ENCODE measurements around the gene PBX2. TPM values are rescaled to one million over a fixed set of nuclear protein-coding genes. Genes with fewer than 3 reads are reported as not detected.
A peak's percentile ranks its signal among the peaks of the same experiment; 100 is the strongest.
"Not testable (repeated sequence)": the region's sequence is repeated elsewhere in the genome, so short reads cannot be mapped to it uniquely, and the experiment has no call there.

The PBX2 gene
- total RNA-seq, 1 experiment from 2014 or later, result 23.1 TPM

DNA sequence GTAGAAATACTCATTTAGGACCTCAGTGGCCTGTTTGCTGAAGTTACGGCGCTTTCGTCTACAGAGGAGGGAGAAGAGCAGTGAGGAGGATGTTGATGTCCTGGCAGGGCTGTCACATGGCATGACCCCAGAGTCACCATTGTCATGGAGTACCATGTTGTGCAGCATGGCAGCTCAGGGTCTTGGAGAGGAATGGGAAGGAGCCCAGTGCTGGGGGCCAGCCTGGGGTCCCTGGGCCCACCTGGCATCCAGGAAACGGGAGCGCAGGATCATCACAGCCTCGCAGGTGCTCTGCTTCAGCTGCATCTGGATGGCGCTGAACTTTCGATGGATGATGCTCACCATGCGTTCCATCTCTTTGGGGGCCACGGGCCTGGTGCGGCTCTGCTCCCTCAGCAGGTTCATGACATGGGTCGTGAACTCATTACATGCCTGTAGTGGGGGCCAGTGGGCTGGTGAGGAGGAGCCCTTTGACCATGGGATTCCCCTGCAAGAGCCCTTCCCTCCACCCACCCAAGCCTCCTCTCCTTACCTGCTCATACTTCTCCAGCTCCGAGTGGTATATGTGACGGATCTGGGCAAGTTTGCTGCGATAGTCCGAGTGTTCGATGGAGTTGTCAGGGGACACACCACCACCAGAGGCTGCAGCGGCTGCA is 2.1 kb downstream of the PBX2 start:
- not testable (repeated sequence) for DNase-seq (ENCODE audit: low read depth)

DNA sequence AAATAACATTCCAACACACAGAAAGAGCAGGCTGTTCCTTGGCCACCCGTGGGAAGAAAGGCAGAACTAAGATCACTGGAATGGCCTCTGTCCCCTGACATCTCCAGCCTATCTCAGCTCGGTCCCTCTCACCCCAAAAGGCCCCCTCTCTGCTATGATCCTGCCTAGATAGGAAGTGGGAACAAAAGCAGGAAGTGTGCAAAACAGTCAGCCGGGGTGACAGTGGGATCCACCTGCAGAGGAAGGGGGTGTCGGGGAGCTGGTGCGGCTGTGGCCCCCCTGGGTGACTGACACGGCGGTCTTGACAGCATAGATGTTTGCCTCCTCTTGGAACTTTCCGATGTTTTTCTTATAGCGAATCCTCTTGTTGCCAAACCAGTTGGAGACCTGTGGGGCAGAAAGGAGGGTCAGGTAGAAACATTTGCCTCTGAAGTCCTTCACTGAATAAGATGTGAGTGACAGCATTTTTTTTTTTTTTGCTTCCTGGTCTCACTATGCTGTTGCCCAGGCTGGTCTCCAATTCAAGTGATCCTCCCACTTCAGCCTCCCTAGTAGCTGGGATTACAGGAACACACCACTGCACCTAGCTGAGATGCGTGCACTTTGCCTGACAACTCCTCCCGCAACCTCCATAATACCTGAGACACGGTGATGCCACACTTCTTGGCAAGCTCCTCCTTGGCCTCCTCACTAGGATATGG is 2.8 kb downstream of the PBX2 start:
- no peak for DNase-seq (ENCODE audit: low read depth)

DNA sequence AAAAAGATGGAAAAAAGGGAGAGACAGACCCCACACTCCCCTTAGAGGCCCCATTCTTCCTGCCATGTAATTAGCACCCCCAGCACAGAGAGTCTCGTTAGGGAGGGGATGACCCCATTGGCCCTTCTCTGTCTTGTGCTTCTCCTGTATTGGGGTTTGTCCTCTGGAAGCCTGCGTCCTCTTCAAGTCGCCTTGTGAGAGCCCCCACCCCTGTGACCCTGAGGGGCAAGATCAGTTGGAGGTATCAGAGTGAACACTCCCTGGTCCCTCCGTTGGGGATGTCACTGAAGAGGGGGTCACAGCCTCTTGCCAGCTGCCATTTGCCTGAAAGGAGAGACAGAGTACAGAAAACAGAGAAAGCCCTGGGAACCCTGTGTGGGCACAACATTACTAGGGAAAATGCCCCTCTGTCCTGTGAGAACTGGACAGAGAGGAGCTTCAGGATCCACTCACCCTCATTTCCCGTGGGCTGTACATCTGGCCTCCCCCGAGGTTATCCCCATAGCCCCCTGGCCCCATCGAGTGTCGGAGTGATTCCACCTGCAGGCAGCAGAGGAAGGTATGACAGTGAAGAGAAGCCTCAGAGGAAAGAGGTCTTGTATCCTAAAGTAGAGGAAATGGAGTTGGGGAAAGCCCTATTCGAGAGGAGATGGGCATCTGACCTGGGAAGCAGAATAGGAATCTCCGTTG is 3.7 kb downstream of the PBX2 start:
- not testable (repeated sequence) for DNase-seq (ENCODE audit: low read depth)

DNA sequence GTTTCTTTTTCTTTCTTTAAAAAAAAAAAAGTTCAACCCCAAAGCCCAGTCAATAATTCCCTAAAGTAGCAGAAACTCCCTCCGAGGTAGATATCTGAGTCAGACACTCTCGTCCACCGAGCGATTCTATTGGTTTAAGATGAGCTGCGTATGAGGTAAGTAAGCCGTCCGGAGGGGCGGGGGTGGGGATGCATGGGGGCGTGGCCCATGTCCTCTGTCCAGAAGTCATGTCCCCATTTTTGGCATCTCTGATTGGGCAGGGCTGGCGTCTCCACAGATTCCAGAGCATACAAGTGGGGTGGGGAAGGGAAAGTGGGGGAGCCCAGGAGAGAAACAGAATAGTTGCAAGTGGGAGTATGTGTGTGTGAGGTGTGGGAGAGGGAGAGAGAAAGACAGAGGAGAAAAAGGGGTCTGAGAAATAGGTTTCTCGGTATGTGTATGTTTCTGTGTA is 4.3 kb downstream of the PBX2 start:
- peak; percentile 88 for DNase-seq (ENCODE audit: low read depth)

DNA sequence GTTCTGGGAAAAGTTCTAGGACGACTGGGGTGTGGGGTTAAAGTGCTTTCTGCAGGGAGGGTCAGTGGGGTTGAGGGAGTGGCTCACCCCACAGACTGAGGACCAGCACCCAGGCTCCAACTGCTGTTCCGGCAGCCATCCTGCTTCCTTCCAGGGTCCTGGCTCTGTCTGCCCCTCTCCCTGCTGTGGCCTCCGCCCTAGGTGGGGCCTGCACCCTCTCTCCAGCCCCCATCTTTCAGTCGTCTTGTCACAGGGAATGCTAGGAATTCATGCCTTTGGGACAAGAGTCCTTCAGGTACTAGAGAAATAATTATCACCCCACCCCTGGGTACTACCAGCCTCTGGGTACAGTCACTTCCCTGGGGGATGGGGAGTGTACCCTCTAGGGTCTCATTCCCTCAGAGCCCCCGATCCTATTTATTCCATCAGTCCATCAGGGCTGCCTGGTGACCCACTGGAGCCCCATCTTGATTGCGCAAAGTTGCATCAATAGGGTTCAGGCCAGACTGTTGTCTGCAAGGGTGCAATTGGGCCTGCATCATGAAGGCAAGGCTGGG is 5.8 kb downstream of the PBX2 start, which contains the start of gene AGER:
AGER (minus strand) TSS at position 170 of the 557 bp plus-strand sequence; CDS start at position 139, 31 bp downstream.
- DNase-seq (ENCODE audit: low read depth), result no peak

DNA sequence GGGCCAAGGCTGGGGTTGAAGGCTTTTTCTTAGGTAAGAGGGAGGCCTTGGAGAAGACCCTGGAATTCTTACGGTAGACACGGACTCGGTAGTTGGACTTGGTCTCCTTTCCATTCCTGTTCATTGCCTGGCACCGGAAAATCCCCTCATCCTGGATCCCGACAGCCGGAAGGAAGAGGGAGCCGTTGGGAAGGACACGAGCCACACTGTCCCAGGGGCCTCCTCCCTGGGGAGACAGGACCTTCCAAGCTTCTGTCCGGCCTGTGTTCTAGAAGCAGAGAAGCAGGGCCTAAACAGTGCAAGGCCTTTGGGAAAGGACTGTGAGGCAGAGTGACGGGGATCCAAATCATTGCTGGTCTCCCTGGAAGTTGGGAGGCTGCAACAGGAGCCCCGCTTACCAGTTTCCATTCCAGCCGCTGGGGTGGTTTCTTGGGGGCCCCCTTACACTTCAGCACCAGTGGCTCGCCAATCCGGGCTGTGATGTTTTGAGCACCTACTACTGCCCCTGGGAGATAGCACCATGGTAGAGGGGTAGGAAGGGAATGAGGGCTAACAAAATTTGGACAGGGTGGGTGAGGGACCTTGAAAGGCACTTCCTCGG is 6.4 kb downstream of the PBX2 start:
- no peak for DNase-seq (ENCODE audit: low read depth)

DNA sequence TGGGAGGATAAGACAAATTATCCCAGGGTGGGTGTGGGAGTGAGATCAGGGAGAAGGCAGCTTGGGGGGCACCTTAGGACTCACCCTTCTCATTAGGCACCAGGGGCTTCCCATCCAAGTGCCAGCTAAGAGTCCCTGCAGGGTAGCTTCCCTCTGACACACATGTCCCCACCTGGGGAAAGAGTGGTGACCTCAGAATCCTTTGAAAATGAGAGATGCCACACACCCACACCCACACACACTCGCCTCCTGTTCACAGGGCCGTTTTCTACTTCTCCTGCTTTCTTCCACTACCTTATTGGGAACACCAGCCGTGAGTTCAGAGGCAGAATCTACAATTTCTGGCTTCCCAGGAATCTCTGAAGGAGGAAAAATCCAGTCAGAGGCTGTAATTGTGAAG is 7.0 kb downstream of the PBX2 start:
- DNase-seq (ENCODE audit: low read depth), result no peak

DNA sequence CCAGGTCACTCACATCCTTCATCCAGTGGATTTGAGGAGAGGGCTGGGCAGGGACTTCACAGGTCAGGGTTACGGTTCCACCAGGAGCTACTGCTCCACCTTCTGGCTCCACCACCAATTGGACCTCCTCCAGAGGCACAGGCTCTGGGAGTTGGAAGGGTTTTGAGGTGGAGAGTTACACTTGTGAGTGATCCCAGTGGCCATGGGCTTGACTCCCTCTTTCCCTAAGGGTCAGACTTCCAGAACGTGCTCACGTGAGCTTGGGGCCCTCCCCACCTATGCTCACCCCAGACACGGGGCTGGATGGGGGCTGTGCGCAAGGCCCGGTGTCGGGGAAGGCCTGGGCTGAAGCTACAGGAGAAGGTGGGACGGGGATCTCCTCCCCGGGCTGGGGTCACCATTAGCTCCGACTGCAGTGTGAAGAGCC is 7.4 kb downstream of the PBX2 start:
- no peak for DNase-seq (ENCODE audit: low read depth)

DNA sequence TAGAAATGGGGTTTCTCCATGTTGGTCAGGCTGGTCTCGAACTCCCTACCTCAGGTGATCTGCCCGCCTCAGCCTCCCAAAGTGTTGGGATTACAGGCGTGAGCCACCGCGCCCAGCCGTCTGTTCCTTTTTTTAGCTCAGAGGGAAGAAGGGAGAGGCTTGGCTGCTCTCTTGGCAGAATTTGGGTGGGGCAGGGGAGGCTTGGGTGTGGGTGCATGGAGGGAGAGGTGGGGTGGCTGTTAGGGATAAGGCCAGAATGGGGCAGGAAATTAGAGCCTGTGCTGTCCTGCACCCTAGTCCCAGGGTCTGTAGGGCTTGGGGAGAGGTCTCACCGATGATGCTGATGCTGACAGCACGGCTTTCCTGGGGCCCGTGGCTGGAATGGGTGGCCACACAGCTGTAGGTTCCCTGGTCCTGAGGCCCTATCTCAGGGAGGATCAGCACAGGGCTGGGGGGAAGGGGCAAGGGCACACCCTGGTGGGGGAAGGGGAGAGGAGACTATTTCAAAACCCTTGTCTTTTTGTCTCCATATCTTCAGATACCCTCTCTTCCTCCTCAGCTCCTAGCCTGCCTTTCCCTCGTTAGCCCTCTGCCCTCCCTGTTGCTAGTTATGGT is 8.0 kb downstream of the PBX2 start:
- DNase-seq (ENCODE audit: low read depth), result no peak

DNA sequence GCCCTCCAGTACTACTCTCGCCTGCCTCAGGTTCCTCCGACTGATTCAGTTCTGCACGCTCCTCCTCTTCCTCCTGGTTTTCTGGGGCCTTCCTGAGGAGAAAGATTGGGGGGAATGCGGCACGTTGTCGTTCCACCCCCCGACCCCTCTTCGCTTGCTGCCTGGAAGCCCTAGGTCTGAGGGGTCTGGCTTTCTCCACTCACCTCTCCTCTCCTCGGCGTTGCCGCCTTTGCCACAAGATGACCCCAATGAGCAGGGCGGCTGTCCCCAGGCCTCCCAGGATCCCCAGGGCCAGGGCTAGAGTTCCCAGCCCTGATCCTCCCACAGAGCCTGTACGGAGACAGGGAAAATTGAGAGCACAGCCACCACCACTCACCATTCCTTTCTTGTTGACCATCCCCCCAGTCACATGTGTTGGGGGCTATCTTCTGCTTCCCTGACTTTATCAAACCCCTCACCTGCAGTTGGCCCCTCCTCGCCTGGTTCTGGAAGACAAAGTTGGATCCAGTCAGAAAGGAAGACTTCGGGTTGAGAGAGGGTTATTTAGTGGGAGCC is 8.8 kb downstream of the PBX2 start:
- DNase-seq (ENCODE audit: low read depth), result no peak

DNA sequence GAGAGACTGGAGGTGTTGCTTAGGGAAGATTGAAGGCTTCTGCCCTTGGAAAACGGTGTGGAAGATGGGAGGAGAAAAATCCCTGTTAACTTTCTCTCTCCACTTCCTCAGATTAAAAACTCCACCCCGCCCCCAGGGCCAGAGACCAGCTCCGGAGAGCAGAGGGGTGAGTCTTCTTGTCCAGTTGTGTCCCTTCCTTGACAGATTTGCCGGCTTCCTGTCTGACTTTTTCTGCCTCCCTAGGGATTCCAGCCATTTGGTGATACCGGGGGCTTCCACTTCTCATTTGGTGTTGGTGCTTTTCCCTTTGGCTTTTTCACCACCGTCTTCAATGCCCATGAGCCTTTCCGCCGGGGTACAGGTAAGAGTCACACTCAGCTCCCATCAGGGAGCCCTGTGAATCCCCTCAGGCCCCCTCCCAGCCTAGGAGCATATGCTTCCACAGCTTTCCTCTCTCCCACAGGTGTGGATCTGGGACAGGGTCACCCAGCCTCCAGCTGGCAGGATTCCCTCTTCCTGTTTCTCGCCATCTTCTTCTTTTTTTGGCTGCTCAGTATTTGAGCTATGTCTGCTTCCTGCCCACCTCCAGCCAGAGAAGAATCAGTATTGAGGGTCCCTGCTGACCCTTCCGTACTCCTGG is 10.1 kb downstream of the PBX2 start:
- no peak for DNase-seq (ENCODE audit: low read depth)

DNA sequence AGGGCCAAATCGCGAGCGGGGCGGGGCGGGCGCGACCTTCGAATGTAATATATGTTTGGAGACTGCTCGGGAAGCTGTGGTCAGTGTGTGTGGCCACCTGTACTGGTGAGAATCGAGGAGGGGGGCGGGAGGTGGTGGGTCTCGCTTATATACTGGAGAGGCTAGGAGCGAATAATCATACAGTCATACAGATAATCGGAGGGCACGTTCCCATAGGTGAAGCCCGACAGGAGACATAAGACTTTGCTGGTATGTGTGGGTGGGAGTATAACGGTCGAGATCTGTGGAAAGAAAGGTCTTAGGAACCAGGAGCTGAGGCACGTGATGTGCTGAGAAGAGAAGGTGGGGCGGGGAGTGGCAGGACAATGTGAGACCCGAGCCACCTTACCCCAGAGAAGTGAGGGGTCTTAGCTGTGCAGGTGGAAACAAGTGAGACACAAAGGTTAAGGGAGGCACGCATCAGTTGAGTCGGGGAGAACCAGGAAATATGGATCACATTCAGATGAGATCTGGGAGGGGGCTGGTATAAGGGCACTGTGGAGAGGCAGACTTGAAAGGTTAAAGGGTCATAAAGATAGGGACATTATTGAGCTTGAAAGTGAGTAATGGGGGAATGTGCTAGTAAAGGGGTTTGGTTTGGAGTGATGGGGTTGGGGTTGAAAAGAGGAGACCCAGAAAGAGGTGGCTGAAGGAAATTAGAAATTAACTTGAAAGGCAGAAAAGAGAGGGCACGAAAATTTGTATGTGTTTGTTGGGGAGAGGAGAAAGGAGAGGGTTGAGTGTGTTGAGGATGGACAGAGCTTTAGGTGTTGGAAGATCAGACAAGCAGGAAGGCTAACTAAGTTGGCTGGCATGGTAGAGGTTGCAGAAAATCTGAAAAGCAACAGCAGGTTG is 11.2 kb downstream of the PBX2 start:
- no peak for DNase-seq (ENCODE audit: low read depth)

DNA sequence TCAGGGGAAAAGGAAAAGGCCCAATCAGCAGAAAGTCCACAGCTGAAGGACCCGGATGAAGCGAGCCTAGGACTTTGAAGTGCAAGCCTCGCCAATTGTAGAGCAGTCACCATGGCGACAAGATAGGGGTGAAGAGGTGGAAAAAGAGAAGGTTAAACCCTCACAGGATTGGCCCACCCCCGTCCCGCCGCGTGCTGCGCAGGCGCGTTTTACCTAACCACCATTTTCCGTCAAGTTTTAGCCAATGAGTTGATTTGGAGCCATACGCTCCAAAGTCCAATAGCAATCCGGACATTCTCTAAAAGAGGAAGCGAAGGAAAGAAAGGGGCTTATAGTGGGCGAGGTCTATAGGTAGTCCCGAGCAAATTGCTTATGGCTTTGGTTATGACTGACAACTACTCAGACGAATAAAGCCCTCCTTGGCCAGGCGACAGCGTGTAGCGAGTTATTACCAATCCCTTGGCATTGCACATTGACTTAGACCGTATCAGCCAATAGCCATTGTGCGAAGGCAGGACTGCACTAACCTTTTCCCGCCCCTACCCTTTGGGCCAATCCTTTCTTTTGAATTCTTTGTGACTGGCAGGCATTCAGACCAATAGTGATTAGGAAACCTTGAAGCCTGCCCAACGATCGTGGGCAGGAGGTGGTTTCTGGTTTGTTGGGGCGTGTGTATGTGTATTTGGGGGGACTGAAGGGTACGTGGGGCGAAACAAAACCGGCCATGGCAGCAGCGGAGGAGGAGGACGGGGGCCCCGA is 12.0 kb downstream of the PBX2 start, which contains the start of gene RNF5:
RNF5 (plus strand) TSS at position 618 of the 759 bp plus-strand sequence; CDS start at position 725, 107 bp downstream.
- DNase-seq (ENCODE audit: low read depth), result peak; percentile 100

DNA sequence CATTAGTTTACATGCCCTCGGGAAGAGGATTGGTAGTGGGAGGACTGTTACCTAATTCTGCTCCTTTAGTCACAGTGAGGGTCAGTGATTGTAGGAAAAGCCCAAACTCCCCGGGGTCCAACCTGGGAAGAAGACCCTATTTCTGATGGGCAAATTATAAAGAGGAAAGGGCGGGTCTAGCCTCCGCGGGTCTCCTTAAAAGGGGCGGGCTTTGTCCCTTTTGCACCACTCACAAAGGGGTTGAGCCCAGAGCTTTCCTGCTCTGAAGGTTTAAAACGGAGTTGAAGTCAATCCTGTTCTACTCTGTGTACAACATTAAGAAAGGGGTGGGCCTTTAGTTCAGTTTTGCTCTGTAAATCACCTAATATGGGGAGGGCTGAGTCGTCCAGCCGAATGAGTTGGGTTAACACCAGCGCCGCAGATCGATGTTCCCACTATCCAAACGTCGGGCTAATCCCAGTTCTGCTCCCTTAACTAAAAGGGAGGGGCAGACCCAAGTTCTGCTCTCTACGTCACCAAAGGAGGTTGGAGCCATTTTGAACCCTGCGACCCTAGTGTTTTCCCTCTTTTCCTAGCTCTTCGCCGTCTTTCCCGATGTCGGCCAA is 12.7 kb downstream of the PBX2 start:
- no peak for DNase-seq (ENCODE audit: low read depth)

DNA sequence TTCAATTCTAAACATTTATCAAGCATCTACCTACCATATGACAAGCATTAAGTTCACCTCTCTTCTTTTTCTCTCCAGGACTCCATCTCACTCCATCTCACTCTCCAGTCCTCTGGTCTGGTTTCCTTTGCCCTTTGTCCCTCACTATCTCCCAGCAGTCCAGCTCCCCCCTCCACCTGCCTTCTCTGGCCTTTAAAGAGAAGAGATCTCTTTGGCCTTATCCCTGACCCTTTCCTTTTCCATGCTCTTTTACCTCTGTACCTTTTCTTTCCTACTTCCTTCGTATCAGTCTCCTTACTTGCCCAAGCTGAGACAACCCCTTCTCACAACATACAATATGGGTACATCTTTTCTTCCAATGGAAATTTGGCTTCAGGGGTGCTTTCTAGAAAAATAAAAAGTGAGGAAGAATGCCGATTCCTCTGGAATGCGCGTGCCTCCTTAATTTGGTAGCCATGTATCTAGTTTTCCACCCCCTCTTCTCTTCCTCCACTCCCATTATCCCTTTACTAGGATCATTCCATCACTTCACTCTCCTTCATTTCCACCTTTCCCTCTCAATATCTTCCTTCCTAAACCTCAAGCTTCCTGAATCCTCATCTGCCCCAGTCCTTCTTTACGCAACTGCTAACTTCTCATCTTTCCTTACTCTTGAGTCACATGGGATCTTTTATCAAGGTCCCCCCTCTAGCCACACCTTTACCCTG is 13.4 kb downstream of the PBX2 start:
- DNase-seq (ENCODE audit: low read depth), result peak; percentile 70

DNA sequence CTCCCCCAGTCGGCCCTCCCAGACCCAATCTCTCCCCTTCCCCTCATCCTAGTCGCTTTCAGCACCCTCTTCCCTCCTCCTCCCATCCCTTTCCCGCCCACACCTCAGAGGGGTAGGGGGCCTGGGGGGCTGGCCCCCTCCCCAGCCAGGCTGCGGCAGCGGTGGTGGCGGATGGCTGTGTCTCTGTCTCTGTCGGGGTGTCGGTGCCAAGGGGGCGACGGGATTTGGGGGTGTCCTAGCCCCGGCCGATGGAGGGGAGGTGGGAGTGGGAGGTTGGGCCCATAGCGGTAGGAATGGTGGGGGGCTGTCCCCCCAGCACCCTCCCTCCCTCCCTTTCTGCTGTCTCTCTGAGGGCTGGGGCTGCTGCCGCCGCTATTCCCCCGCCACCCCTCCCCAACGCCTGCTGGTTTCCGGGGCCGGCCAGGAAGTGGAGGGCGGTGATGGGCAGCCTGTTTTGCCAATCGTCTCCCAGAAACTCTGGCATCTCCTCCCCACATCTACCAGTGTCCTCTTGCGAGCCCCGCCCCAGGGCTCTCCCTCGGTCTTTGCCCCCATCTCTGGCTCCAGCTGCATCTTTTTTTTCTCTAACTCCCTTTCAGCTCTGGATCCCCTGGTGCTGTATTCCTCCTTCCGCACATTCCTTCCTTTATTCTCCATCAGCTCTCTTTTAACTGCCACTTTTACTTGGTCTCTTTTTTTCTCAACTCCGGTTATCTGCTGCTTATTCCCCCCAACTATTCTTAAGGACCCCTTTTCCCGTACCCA is 14.1 kb downstream of the PBX2 start, which contains the start of gene AGPAT1:
AGPAT1 (minus strand) TSS at position 374 of the 765 bp plus-strand sequence. CDS start 4,588 bp downstream, outside the sequence.
- peak; percentile 94 for DNase-seq (ENCODE audit: low read depth)

DNA sequence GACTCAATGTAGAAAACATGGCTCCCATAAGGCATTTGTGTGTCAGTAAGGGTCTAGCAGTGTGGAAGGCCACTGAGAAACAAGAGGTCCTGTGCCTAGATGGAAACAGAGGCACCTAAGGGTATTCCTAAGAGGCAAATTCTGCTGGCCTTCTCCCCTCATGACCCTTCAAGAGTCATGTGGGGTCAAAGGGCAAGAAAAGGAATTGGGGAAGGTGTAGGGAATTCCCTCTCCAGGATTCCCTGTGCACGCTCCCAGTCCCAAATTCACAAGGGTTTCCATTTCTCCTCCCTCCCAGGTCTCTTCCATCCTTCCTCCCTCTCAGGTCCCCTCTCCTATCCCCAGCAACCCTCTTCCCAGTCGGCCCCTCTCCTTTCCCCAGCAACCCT is 14.7 kb downstream of the PBX2 start:
- no peak for DNase-seq (ENCODE audit: low read depth)

Data from LHCN-M2 (cell line).